ENCODE data around the gene EDEM3.

Gene EDEM3

GRCh38 chr1:184646824-184647223 lies 107.8 kb downstream of the EDEM3 start:
- TF ChIP-seq SIN3A (IDR thresholded peaks at IDR 0.05; ENCODE audit: borderline replicate concordance, insufficient read depth, low read length) (no peak), REST (IDR thresholded peaks at IDR 0.05; ENCODE audit: insufficient read depth in 1 of 2, low read depth in 2 of 2, low read length in 2 of 2) (no peak), FOXP2 (optimal IDR thresholded peaks at IDR 0.05; ENCODE audit: borderline replicate concordance, extremely low read depth, extremely low read length, insufficient read depth) (no peak), POLR2AphosphoS5 (IDR thresholded peaks at IDR 0.05; ENCODE audit: low read depth, low read length) (no peak), TAF1 (IDR thresholded peaks at IDR 0.05; ENCODE audit: borderline replicate concordance, insufficient read depth, low read length) (no peak)

DNA sequence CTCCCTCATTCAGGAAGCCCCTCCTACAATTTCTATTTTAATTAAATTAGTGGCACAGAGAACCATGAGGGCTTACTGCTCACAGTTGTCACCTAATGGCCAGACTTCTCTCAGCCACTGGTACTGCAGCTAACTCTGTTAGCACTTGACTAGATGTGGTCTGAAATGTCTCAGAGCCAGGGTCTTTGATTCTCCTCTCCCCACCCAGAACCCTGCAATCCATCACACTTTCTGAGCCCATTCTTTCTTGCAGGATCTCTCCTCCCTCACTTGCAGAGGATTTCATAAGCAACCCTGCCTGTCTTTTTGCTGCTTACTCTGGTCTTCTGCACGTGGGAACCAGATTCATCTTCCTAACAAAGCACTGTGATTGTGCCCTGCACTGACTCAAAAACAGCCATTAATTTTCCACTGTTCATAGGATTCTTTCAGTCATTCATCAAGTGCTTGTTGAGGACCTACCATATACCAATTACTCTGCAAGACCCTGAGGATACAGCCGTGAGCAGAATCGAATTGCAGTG lies 108.4 kb downstream of the EDEM3 start:
- no peak for TF ChIP-seq TAF1 (IDR thresholded peaks at IDR 0.05; ENCODE audit: borderline replicate concordance, insufficient read depth, low read length)
- TF ChIP-seq FOXP2 (optimal IDR thresholded peaks at IDR 0.05; ENCODE audit: borderline replicate concordance, extremely low read depth, extremely low read length, insufficient read depth), result no peak
- no peak for TF ChIP-seq POLR2AphosphoS5 (IDR thresholded peaks at IDR 0.05; ENCODE audit: low read depth, low read length)
- TF ChIP-seq SIN3A (IDR thresholded peaks at IDR 0.05; ENCODE audit: borderline replicate concordance, insufficient read depth, low read length), result no peak
- no peak for TF ChIP-seq REST (IDR thresholded peaks at IDR 0.05; ENCODE audit: insufficient read depth in 1 of 2, low read depth in 2 of 2, low read length in 2 of 2)

DNA sequence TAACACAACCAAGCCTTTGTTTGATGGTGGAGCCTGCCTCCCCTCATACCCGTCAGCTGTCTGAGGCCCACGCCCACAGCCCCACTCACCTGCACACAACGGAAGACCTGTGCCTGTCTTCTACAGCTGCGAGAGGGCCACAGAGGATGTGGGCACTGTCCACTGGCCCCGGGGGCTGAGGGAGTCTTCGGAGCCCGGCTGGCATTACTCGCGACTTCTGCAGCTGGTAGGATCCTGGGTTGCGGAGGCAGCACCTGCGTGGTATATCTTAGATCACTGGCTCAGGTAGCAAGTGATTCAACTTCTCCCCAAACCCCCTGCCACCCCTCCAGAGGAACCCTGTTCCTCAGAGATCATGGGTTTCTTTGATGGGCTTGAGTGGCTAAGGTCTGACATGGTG lies 109.9 kb downstream of the EDEM3 start:
- TF ChIP-seq POLR2AphosphoS5 (IDR thresholded peaks at IDR 0.05; ENCODE audit: low read depth, low read length), result no peak
- TF ChIP-seq REST (IDR thresholded peaks at IDR 0.05; ENCODE audit: insufficient read depth in 1 of 2, low read depth in 2 of 2, low read length in 2 of 2), result no peak
- no peak for TF ChIP-seq SIN3A (IDR thresholded peaks at IDR 0.05; ENCODE audit: borderline replicate concordance, insufficient read depth, low read length)
- TF ChIP-seq TAF1 (IDR thresholded peaks at IDR 0.05; ENCODE audit: borderline replicate concordance, insufficient read depth, low read length), result no peak
- no peak for TF ChIP-seq FOXP2 (optimal IDR thresholded peaks at IDR 0.05; ENCODE audit: borderline replicate concordance, extremely low read depth, extremely low read length, insufficient read depth)

DNA sequence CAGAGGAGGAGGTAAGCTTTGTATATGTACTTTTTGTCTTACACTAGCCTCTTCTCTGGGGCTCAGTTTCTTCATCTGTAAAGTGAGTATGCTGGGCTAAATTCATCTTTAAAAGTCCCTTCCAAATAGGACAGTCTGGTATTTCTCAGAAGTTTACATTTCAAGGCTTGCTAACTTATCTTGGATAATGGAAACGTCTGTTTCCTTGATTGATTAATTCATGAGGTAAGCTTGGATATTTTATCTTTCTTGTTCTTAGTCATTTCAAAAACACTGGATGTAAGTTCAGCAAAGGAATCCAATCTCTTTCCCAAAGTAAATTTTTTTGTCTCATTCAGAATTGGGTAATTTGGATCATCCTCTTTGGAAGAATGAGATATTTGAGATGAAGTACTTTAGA lies 111.0 kb downstream of the EDEM3 start:
- TF ChIP-seq TAF1 (IDR thresholded peaks at IDR 0.05; ENCODE audit: borderline replicate concordance, insufficient read depth, low read length) (no peak), FOXP2 (optimal IDR thresholded peaks at IDR 0.05; ENCODE audit: borderline replicate concordance, extremely low read depth, extremely low read length, insufficient read depth) (no peak), SIN3A (IDR thresholded peaks at IDR 0.05; ENCODE audit: borderline replicate concordance, insufficient read depth, low read length) (no peak), REST (IDR thresholded peaks at IDR 0.05; ENCODE audit: insufficient read depth in 1 of 2, low read depth in 2 of 2, low read length in 2 of 2) (no peak), POLR2AphosphoS5 (IDR thresholded peaks at IDR 0.05; ENCODE audit: low read depth, low read length) (no peak)

DNA sequence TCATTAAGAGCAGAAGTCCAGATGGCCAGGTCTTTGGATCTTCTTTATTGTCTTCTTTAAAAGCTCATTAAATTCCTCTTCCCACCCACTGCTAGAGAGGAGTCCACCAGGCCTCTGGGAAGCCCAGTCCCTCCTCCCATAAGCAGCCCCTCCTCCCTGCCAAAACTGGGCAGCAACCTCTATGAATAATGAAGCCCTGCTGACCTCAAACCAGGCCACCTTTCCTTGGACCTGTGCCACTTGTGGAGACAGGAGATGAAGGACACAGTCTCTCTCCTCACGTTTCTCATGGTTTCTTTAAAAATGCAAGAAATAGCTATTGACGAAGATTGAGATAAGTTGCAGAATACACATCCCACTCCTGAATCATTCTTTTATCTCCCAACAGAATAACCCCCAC lies 112.8 kb downstream of the EDEM3 start:
- no peak for TF ChIP-seq FOXP2 (optimal IDR thresholded peaks at IDR 0.05; ENCODE audit: borderline replicate concordance, extremely low read depth, extremely low read length, insufficient read depth)
